Activated CD4-positive, alpha-beta T cell treated with anti-CD3 and anti-CD28 coated beads, Interleukin-2, amount 10 ng/mL, durations not matched to agents 7 days and 5 days (primary cell): ENCODE measurements around the gene ARF6. TPM values are rescaled to one million over a fixed set of nuclear protein-coding genes. Genes with fewer than 3 reads are reported as not detected.
"Not testable (repeated sequence)": the region's sequence is repeated elsewhere in the genome, so short reads cannot be mapped to it uniquely, and the experiment has no call there.

Experiments
- CTCF ChIA-PET: fragments of 350-600 bp; sonication (Branson Sonifier 250); formaldehyde crosslinking; loops from one replicate; lab custom pipeline; 2021; ENCODE audit warnings: antibody characterized with exemption; lab: Charles Lee
- POLR2A ChIA-PET: fragments of 350-600 bp; sonication (Branson Sonifier 250); formaldehyde crosslinking; loops from one replicate; lab custom pipeline; 2021; ENCODE audit warnings: antibody characterized with exemption; lab: Charles Lee
- DNase-seq: peaks from one replicate; pipeline ENCODE4 v3.0.0-alpha.2; 2020
- H3K27ac Mint-ChIP-seq: one replicate; pipeline ENCODE4 v1.8.0; 2021; ENCODE audit warnings: mild to moderate bottlenecking, moderate library complexity, mixed read lengths
- H3K27me3 Mint-ChIP-seq: one replicate; pipeline ENCODE4 v1.8.0; 2021; ENCODE audit warnings: mixed read lengths
- H3K36me3 Mint-ChIP-seq: one replicate; pipeline ENCODE4 v1.8.0; 2021; ENCODE audit warnings: low read depth, mixed read lengths
- H3K4me1 Mint-ChIP-seq: one replicate; pipeline ENCODE4 v1.8.0; 2021; ENCODE audit warnings: mixed read lengths
- H3K4me3 Mint-ChIP-seq: one replicate; pipeline ENCODE4 v1.8.0; 2021; ENCODE audit warnings: mild to moderate bottlenecking, moderate library complexity, mixed read lengths
- H3K9me3 Mint-ChIP-seq: one replicate; pipeline ENCODE4 v1.8.0; 2021; ENCODE audit warnings: mixed read lengths
- total RNA-seq, 2 experiments: library from RNA; stranded (reverse); gene quantifications; one replicate each; pipeline ENCODE4 v1.2.3, GENCODE V29; 2021

The ARF6 gene
- total RNA-seq, 2 experiments from 2014 or later: 160 to 165 TPM

GRCh38 chr14:49880267-49881064 is 12.4 kb upstream of the ARF6 start:
- POLR2A ChIA-PET: interaction anchor here (1.2 kb wide), 1 partner anchor 120 kb away, joined by 4 read pairs; no protein-coding TSS in a partner anchor
- no peak overlapping the region for H3K4me3 Mint-ChIP-seq
- CTCF ChIA-PET: interaction anchor here (0.5 to 2.7 kb wide), 33 partner anchors 8 to 260 kb away, joined by 3 to 26 read pairs (median 5); partner anchors contain the start of genes ARF6, MGAT2, NEMF and RPL36AL
- peaks cover 4% of the 10 kb centered on the region for H3K27me3 Mint-ChIP-seq
- H3K36me3 Mint-ChIP-seq: peaks cover 3% of the 10 kb centered on the region
- no peak for DNase-seq
- no peaks in the 10 kb centered on the region for H3K9me3 Mint-ChIP-seq
- H3K4me1 Mint-ChIP-seq: peaks cover 34% of the 10 kb centered on the region
- peak overlapping the region; percentile 71 for H3K27ac Mint-ChIP-seq

GRCh38 chr14:49881350-49882001 is 11.4 kb upstream of the ARF6 start:
- Mint-ChIP-seq H3K4me1 (peaks cover 38% of the 10 kb centered on the region), H3K36me3 (peaks cover 3% of the 10 kb centered on the region), H3K27ac (no peak overlapping the region), H3K9me3 (no peaks in the 10 kb centered on the region), H3K27me3 (no peaks in the 10 kb centered on the region), H3K4me3 (no peak overlapping the region)
- ChIA-PET POLR2A (no interaction called here), CTCF (interaction anchor here (0.6 to 2.7 kb wide), 10 partner anchors 10 to 223 kb away, joined by 3 to 8 read pairs (median 4); partner anchors contain the start of gene ARF6)
- DNase-seq: no peak

GRCh38 chr14:49882826-49883694 is 9.8 kb upstream of the ARF6 start:
- POLR2A ChIA-PET: no interaction called here
- DNase-seq: no peak
- no peak overlapping the region for H3K27ac Mint-ChIP-seq

GRCh38 chr14:49886523-49886922 is 6.4 kb upstream of the ARF6 start:
- no peak overlapping the region for H3K4me3 Mint-ChIP-seq
- DNase-seq: no peak
- H3K9me3 Mint-ChIP-seq: no peaks in the 10 kb centered on the region
- peaks cover 27% of the 10 kb centered on the region for H3K4me1 Mint-ChIP-seq
- ChIA-PET CTCF (no interaction called here), POLR2A (no interaction called here)
- H3K36me3 Mint-ChIP-seq: peaks cover under 1% of the 10 kb centered on the region
- H3K27me3 Mint-ChIP-seq: no peaks in the 10 kb centered on the region
- peak overlapping the region; percentile 77 for H3K27ac Mint-ChIP-seq

More at GRCh38 chr14:49882826-49883694, 9.8 kb upstream of the ARF6 start:
- Mint-ChIP-seq H3K27me3 (no peaks in the 10 kb centered on the region), H3K36me3 (peaks cover 3% of the 10 kb centered on the region), H3K4me1 (peaks cover 43% of the 10 kb centered on the region), H3K9me3 (no peaks in the 10 kb centered on the region), H3K4me3 (no peak overlapping the region)
- CTCF ChIA-PET: interaction anchor here (1.2 kb wide), 1 partner anchor 31 kb away, joined by 4 read pairs; the partner anchor contains the start of gene NEMF

GRCh38 chr14:49888293-49888692 is 4.6 kb upstream of the ARF6 start:
- POLR2A ChIA-PET: interaction anchor here (0.6 to 0.7 kb wide), 2 partner anchors 20 to 230 kb away, joined by 3 to 4 read pairs; no protein-coding TSS in a partner anchor
- DNase-seq: no peak
- CTCF ChIA-PET: interaction anchor here (0.8 to 1.9 kb wide), 6 partner anchors 8 to 194 kb away, joined by 3 to 14 read pairs (median 3); no protein-coding TSS in a partner anchor
- no peaks in the 10 kb centered on the region for H3K27me3 Mint-ChIP-seq
- H3K4me1 Mint-ChIP-seq: peaks cover 27% of the 10 kb centered on the region
- H3K27ac Mint-ChIP-seq: no peak overlapping the region
- peaks cover 5% of the 10 kb centered on the region for H3K36me3 Mint-ChIP-seq
- no peaks in the 10 kb centered on the region for H3K9me3 Mint-ChIP-seq
- H3K4me3 Mint-ChIP-seq: no peak overlapping the region

- H3K9me3 Mint-ChIP-seq: no peaks in the 10 kb centered on the region
- POLR2A ChIA-PET: interaction anchor here (0.5 to 1.3 kb wide), 3 partner anchors 25 to 109 kb away, joined by 3 to 5 read pairs (median 3); no protein-coding TSS in a partner anchor
Observed at GRCh38 chr14:49892301-49892635, 614 bp upstream of the ARF6 start.

GRCh38 chr14:49893309-49894213 is 679 bp downstream of the ARF6 start:
- Mint-ChIP-seq H3K4me1 (peaks cover 30% of the 10 kb centered on the region), H3K27me3 (no peaks in the 10 kb centered on the region), H3K4me3 (peak overlapping the region; percentile 97), H3K9me3 (no peaks in the 10 kb centered on the region), H3K36me3 (peaks cover 52% of the 10 kb centered on the region), H3K27ac (peak overlapping the region; percentile 99)
- POLR2A ChIA-PET: interaction anchor here (0.6 to 1.3 kb wide), 3 partner anchors 26 to 288 kb away, joined by 3 read pairs; no protein-coding TSS in a partner anchor
- CTCF ChIA-PET: interaction anchor here (0.6 to 3.6 kb wide), 11 partner anchors 12 to 212 kb away, joined by 3 to 22 read pairs (median 4); no protein-coding TSS in a partner anchor
- DNase-seq: peak; percentile 81

More at GRCh38 chr14:49892301-49892635, 614 bp upstream of the ARF6 start:
- H3K27me3 Mint-ChIP-seq: no peaks in the 10 kb centered on the region
- CTCF ChIA-PET: interaction anchor here (0.6 to 3.6 kb wide), 14 partner anchors 11 to 258 kb away, joined by 3 to 22 read pairs (median 4); partner anchors contain the start of gene DNAAF2
- H3K27ac Mint-ChIP-seq: peak overlapping the region; percentile 99
- H3K4me1 Mint-ChIP-seq: peaks cover 20% of the 10 kb centered on the region
- H3K4me3 Mint-ChIP-seq: peak overlapping the region; percentile 97
- peak; percentile 73 for DNase-seq
- peaks cover 42% of the 10 kb centered on the region for H3K36me3 Mint-ChIP-seq

- peaks cover 56% of the 10 kb centered on the region for H3K36me3 Mint-ChIP-seq
- DNase-seq: peak; percentile 37
- peak overlapping the region; percentile 97 for H3K4me3 Mint-ChIP-seq
- CTCF ChIA-PET: interaction anchor here (0.6 to 3.6 kb wide), 3 partner anchors 32 to 143 kb away, joined by 3 to 22 read pairs (median 4); no protein-coding TSS in a partner anchor
- POLR2A ChIA-PET: interaction anchor here (1.5 kb wide), 1 partner anchor 168 kb away, joined by 3 read pairs; no protein-coding TSS in a partner anchor
- not testable (repeated sequence) for H3K27me3 Mint-ChIP-seq, H3K9me3 Mint-ChIP-seq
- peak overlapping the region; percentile 99 for H3K27ac Mint-ChIP-seq
- peaks cover 36% of the 10 kb centered on the region for H3K4me1 Mint-ChIP-seq
Observed at GRCh38 chr14:49894214-49895107, 1.6 kb downstream of the ARF6 start.

- Mint-ChIP-seq H3K27ac (peak overlapping the region; percentile 99), H3K27me3 (no peaks in the 10 kb centered on the region), H3K4me3 (peak overlapping the region; percentile 97), H3K9me3 (no peaks in the 10 kb centered on the region), H3K36me3 (peaks cover 59% of the 10 kb centered on the region), H3K4me1 (peaks cover 40% of the 10 kb centered on the region)
- ChIA-PET CTCF (interaction anchor here (0.9 to 1.6 kb wide), 3 partner anchors 16 to 211 kb away, joined by 3 to 5 read pairs (median 3); no protein-coding TSS in a partner anchor), POLR2A (interaction anchor here (1.0 to 1.5 kb wide), 4 partner anchors 33 to 167 kb away, joined by 3 to 5 read pairs (median 4); no protein-coding TSS in a partner anchor)
- DNase-seq: no peak
Observed at GRCh38 chr14:49895480-49895879, 2.6 kb downstream of the ARF6 start.

- peak overlapping the region; percentile 97 for H3K4me3 Mint-ChIP-seq
- not testable (repeated sequence) for DNase-seq, H3K9me3 Mint-ChIP-seq, H3K27me3 Mint-ChIP-seq
- H3K4me1 Mint-ChIP-seq: peaks cover 36% of the 10 kb centered on the region
- ChIA-PET CTCF (interaction anchor here (0.9 to 1.6 kb wide), 3 partner anchors 15 to 210 kb away, joined by 3 to 5 read pairs (median 3); no protein-coding TSS in a partner anchor), POLR2A (interaction anchor here (0.8 to 1.5 kb wide), 5 partner anchors 34 to 166 kb away, joined by 3 to 5 read pairs (median 4); no protein-coding TSS in a partner anchor)
- peak overlapping the region; percentile 99 for H3K27ac Mint-ChIP-seq
- H3K36me3 Mint-ChIP-seq: peaks cover 59% of the 10 kb centered on the region
Observed at GRCh38 chr14:49896272-49896671, 3.4 kb downstream of the ARF6 start.
